ENCODE measurements around the gene SOX21. TPM values are rescaled to one million over a fixed set of nuclear protein-coding genes. Genes with fewer than 3 reads are reported as not detected.
"Not testable (repeated sequence)": the region's sequence is repeated elsewhere in the genome, so short reads cannot be mapped to it uniquely, and the experiment has no call there.

SOX21 gene
- total RNA-seq, 1 donor from 2014 or later, result 11.4 TPM

DNA sequence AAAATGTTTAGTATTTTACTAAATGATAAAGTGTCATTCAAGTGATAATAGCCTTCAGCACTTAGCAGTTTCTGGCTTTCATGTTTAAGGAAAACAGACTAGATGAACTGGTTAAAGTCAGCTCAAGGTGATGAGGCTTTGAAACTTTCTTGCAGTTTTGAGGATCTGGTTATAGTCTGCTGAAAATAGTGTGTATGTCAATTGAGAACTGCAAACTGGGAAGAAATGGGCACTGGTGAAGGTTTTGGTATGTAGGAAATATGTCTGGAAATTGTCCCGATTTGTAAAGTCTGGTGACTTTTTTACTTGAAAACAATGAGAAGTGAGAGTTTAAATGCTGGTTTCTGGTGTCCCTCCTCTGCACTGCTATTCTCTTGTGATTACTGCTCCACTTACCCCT is 36.8 kb upstream of the SOX21 start:
- H3K9me3 Mint-ChIP-seq, result no peaks in the 10 kb centered on the region
- no peaks in the 10 kb centered on the region for H3K4me1 Mint-ChIP-seq (ENCODE audit: unreplicated experiment)
- no peaks in the 10 kb centered on the region for H3K36me3 Mint-ChIP-seq
- peak overlapping the region; percentile 7 for H3K27ac Mint-ChIP-seq
- peak overlapping the region; percentile 9 for H3K4me3 Mint-ChIP-seq
- TF ChIP-seq, protein P1, sequence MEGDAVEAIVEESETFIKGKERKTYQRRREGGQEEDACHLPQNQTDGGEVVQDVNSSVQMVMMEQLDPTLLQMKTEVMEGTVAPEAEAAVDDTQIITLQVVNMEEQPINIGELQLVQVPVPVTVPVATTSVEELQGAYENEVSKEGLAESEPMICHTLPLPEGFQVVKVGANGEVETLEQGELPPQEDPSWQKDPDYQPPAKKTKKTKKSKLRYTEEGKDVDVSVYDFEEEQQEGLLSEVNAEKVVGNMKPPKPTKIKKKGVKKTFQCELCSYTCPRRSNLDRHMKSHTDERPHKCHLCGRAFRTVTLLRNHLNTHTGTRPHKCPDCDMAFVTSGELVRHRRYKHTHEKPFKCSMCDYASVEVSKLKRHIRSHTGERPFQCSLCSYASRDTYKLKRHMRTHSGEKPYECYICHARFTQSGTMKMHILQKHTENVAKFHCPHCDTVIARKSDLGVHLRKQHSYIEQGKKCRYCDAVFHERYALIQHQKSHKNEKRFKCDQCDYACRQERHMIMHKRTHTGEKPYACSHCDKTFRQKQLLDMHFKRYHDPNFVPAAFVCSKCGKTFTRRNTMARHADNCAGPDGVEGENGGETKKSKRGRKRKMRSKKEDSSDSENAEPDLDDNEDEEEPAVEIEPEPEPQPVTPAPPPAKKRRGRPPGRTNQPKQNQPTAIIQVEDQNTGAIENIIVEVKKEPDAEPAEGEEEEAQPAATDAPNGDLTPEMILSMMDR (conservative IDR thresholded peaks at IDR 0.05), result no peak
- H3K27me3 Mint-ChIP-seq, result no peaks in the 10 kb centered on the region
- no peak for DNase-seq (ENCODE audit: extremely low spot score, unreplicated experiment)

DNA sequence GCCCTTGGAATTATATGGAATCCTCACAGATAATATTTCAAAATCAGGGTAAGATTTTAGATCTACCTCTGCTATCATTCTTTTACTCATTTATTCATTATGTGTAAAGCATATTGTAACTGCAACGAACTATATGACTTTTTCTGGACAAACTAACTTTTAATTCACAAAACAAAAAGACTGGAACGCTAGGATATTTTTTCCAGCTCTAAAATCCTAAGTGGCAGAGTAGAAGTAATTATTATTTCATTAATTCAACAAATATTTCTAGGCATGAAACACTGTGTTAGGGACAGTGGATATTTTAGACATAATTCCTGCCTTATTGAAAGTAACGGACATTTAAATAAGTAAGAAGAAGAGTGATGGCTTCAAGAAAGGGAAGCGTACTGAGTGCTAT is 26.9 kb upstream of the SOX21 start:
- H3K4me1 Mint-ChIP-seq (ENCODE audit: unreplicated experiment), result no peaks in the 10 kb centered on the region

DNA sequence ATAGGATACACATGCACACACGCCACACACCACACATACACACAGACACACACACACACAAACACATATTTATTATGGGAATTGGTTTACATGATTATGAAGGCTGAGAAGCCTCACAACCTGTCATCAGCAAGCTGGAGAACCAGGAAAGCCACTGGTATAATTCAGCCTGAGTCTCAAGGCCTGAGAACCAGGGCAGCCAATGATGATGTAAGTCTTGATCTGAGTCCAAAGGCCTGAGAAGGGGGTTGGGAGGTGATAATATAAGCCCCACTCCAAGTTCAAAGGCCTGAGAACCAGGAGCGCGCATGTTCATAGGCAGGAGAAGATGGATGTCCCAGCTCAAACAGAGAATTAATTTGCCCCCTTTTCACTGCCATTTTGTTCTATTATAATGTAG is 18.7 kb upstream of the SOX21 start:
- Mint-ChIP-seq H3K27ac (no peak overlapping the region), H3K9me3 (no peaks in the 10 kb centered on the region), H3K4me1 (ENCODE audit: unreplicated experiment) (no peaks in the 10 kb centered on the region), H3K27me3 (no peaks in the 10 kb centered on the region), H3K36me3 (no peaks in the 10 kb centered on the region), H3K4me3 (no peak overlapping the region)
- no peak for DNase-seq (ENCODE audit: extremely low spot score, unreplicated experiment)
- TF ChIP-seq, protein P1 (conservative IDR thresholded peaks at IDR 0.05), result no peak

More for the DNA sequence above, 26.9 kb upstream of the SOX21 start:
- TF ChIP-seq, protein P1 (conservative IDR thresholded peaks at IDR 0.05), result no peak
- DNase-seq (ENCODE audit: extremely low spot score, unreplicated experiment), result no peak
- no peak overlapping the region for H3K4me3 Mint-ChIP-seq
- no peaks in the 10 kb centered on the region for H3K9me3 Mint-ChIP-seq
- H3K36me3 Mint-ChIP-seq, result no peaks in the 10 kb centered on the region
- H3K27me3 Mint-ChIP-seq, result no peaks in the 10 kb centered on the region
- H3K27ac Mint-ChIP-seq, result no peak overlapping the region

GRCh38 chr13:94729941-94730340 is 17.6 kb upstream of the SOX21 start:
- DNase-seq (ENCODE audit: extremely low spot score, unreplicated experiment); H3K4me1 Mint-ChIP-seq (ENCODE audit: unreplicated experiment); H3K36me3 Mint-ChIP-seq; H3K4me3 Mint-ChIP-seq; H3K27ac Mint-ChIP-seq; H3K9me3 Mint-ChIP-seq; H3K27me3 Mint-ChIP-seq: not testable (repeated sequence)

DNA sequence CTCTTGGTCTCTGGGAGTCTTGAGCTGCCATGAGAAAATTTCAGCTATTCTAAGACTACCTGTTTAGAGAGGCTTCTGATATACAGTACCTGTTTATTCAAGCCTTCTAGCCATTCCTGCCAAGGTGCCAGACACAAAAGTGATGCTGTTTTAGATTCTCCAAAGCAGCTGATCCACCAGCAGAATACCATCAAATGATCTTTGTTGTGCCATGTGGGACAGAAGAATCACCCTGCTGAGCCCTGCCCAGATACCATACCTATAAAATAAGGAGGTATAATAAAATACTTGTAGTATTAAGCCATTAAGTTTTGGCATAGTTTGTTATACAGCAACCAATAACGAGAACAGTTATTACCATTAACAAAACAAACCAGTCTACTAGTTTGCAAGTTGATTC is 14.1 kb upstream of the SOX21 start:
- H3K27me3 Mint-ChIP-seq, result peaks cover 11% of the 10 kb centered on the region
- H3K27ac Mint-ChIP-seq, result no peak overlapping the region

DNA sequence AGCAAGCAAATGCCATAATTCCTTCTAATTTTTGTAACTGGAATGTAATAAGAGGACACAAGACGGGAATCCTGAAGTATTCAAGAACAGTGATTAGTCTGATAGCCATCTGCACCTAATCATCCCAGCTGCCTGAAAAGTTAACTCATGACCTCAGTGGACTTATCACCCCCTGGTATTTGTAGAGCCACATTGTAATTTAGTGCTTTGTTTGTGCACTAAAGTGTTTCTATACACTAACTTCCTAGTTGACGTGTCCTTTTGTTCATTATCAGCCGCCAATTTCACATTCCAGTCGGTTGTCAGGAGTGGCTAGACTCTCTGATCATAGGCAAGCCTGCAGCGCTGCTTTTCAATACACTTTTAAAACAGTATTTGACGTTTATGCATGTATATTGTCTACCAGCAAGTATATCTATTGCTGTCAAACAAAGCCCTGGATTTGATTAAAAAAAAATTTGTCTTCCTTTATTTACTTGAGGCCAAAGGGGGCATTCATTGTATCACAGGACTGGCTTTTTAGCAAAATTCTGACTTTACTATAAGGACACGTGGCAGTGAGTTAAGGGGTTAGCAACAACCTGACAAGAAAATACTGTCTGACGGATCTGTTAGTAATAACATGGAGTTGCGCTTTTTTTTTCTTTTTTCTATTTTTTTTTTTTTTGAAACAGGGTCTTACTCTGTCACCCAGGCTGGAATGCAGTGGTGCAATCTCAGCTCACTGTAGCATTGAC is 10.4 kb upstream of the SOX21 start:
- Mint-ChIP-seq H3K27me3 (peaks cover 16% of the 10 kb centered on the region), H3K27ac (no peak overlapping the region)

More for the DNA sequence above, 14.1 kb upstream of the SOX21 start:
- TF ChIP-seq, protein P1 (conservative IDR thresholded peaks at IDR 0.05), result no peak
- Mint-ChIP-seq H3K4me1 (ENCODE audit: unreplicated experiment) (no peaks in the 10 kb centered on the region), H3K4me3 (no peak overlapping the region), H3K9me3 (peaks cover 5% of the 10 kb centered on the region), H3K36me3 (no peaks in the 10 kb centered on the region)
- DNase-seq (ENCODE audit: extremely low spot score, unreplicated experiment), result no peak

DNA sequence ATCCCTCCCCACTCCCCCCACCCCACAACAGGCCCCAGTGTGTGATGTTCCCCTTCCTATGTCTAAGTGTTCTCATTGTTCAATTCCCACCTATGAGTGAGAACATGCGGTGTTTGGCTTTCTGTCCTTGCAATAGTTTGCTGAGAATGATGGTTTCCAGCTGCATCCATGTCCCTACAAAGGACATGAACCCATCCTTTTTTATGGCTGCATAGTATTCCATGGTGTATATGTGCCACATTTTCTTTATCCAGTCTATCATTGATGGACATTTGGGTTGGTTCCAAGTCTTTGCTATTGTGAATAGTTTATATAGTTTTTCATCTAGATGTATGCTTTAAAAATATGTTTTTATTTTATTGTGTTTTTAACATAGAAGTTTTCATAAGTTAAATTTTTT is 6.4 kb upstream of the SOX21 start:
- not testable (repeated sequence) for DNase-seq (ENCODE audit: extremely low spot score, unreplicated experiment); H3K27ac Mint-ChIP-seq; H3K36me3 Mint-ChIP-seq; H3K9me3 Mint-ChIP-seq; H3K4me3 Mint-ChIP-seq
- Mint-ChIP-seq H3K4me1 (ENCODE audit: unreplicated experiment) (peaks cover 13% of the 10 kb centered on the region), H3K27me3 (peaks cover 54% of the 10 kb centered on the region)

More for the DNA sequence above, 10.4 kb upstream of the SOX21 start:
- DNase-seq (ENCODE audit: extremely low spot score, unreplicated experiment), result no peak
- H3K4me1 Mint-ChIP-seq (ENCODE audit: unreplicated experiment), result no peaks in the 10 kb centered on the region
- H3K4me3 Mint-ChIP-seq, result no peak overlapping the region
- H3K9me3 Mint-ChIP-seq, result peaks cover 5% of the 10 kb centered on the region
- TF ChIP-seq, protein P1 (conservative IDR thresholded peaks at IDR 0.05), result no peak
- no peaks in the 10 kb centered on the region for H3K36me3 Mint-ChIP-seq

Data from type B pancreatic cell (in vitro differentiated cells).